GM12878 (cell line): ENCODE data around the gene FCGR3B.
"Not testable (repeated sequence)": the region's sequence is repeated elsewhere in the genome, so short reads cannot be mapped to it uniquely, and the experiment has no call there.

ENCODE experiments used
- CREB1 ChIP-seq: IDR thresholded peaks from 2 replicates; pipeline ENCODE4 v1.6.1; 2012; ENCODE audit warnings: low read depth, mild to moderate bottlenecking, inconsistent platforms
- POU2F2 ChIP-seq: IDR thresholded peaks from 3 replicates; pipeline ENCODE4 v1.6.1; 2011; ENCODE audit warnings: low read depth, mild to moderate bottlenecking, low read length, borderline replicate concordance
- RELA ChIP-seq: fragments of 450-650 bp; IDR thresholded peaks from 2 replicates; pipeline ENCODE4 v1.8.0; 2014; ENCODE audit warnings: borderline replicate concordance; ENCODE audit not compliant: partially characterized antibody

DNA sequence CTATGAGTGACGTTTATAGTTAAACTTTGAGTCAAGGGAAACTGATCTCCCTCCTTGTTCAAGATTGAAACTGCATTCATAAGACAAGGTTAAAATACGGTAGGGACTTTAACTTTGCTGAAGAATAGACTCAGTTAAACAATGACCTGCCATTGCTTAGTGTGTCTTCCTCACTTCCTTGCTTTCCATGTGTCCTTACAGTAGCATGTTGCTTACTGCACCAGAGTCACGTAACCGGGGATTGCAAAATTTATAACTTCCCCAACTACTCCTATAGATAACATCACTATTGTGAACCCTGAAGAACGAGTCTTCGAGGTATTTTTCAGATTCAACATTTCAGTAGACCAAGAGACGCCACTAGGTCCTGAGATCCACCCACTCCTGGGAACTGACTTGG lies 22.6 kb upstream of the FCGR3B start:
- not testable (repeated sequence) for TF ChIP-seq POU2F2, CREB1, RELA
